Measurements from ENCODE around the gene NDUFA1.
"Not testable (repeated sequence)": the region's sequence is repeated elsewhere in the genome, so short reads cannot be mapped to it uniquely, and the experiment has no call there.

NDUFA1 gene

DNA sequence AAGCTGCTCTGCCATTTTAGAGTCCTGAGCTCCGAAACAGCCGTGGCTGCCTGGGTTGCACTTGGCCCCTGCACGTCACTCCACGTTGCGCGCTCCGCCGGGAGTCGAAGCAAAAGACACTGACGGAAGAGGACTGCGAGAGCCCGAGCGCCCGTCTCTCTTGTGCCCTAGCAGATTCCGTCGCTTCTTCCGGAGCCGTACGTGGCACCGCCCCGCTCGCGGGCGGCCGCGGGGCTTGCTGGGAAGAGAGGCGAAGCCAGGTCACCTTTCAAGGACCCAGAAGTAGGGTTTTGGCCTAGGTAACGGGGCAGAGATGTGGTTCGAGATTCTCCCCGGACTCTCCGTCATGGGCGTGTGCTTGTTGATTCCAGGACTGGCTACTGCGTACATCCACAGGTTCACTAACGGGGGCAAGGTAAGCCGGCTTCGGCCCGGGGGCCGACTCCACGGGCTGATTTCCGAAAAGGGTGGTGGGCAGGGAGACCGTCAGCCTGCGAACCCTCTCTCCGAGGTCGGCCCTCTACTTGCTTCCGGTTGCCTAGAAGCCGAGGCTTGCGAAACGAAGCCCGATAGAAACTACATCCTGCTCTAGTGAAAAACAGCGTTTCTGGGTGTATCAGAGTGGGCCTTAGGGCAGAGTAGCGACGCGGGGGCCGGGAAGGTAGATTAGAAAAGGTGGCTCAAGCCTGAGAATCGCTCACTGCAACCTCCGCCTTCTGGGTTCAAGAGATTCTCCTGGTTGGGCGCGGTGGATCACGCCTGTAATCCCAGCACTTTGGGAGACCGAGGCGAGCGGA is at the start of gene NDUFA1, which contains the start of gene RNF113A:
Gene NDUFA1 (plus strand): TSS at position 234 of the 797 bp plus-strand sequence. CDS start 80 bp downstream, at position 314.
Gene RNF113A (minus strand): TSS at position 135 of the 797 bp plus-strand sequence. CDS start 120 bp downstream, at position 15.
- H3K4me3 ChIP-seq (ENCODE audit: low read depth, low read length): peak within 1 kb of the TSS; percentile 71

DNA sequence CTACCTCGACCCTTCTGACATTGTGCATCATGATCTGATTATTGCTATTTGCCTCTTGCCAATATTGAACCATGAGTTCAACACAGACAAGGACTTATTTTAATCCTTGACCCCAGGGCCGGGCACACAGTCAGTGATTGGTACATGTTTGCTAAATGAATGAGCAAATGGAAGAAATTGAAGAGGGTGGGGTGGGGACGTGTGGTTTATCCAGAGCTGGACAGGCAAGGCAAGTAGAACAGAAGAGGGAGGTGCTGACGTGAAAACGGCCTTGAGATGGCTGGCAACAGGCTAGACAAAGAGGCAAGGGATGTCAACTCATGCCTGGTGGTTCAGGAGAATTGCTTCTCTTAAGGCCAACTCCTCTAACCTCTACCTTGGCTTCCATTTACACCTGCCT is 47.4 kb upstream of the NDUFA1 start:
- H3K4me3 ChIP-seq (ENCODE audit: low read depth, low read length): not testable (repeated sequence)

DNA sequence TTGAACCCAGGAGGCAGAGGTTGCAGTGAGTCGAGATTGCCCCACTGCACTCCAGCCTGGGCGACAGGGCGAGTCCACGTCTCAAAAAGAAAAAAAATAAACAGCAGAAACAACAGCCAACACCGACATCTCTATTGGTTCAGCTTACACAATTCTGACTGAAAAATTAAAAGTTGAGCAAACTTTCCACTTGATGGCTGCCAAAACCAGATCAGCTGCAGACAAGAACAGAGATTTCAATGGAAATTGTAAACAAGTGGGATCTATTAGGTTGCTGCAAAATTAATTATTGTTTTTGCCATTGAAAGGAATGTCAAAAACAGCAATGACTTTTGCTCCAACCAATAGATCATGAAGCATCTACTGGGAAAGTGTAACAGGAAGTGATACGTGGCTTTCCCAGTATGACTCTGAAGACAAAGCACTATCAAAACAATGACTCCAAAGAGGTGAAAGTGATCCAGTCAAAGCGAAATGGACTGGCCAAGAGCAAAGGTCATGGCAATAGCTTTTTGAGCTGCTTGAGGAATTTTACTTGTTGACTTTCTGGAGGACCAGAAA is 45.2 kb upstream of the NDUFA1 start:
- H3K4me3 ChIP-seq (ENCODE audit: low read depth, low read length): no peak overlapping the region

DNA sequence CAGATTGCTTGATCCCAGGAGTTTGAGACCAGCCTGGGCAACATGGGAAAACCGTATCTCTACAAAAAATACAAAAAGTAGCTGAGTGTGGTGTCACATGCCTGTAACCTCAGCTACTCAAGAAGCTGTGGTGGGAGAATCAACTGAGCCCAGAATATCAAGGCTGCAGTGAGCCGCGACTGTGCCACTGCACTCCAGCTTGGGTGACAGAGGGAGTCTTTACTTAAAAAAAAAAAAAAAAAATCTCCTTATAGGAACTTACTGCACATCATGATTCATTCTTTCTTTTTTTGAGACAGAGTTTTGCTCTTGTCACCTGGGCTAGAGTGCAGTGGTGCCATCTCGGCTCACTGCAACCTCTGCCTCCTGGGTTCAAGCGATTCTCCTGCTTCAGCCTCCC is 43.2 kb upstream of the NDUFA1 start:
- H3K4me3 ChIP-seq (ENCODE audit: low read depth, low read length): no peak overlapping the region

DNA sequence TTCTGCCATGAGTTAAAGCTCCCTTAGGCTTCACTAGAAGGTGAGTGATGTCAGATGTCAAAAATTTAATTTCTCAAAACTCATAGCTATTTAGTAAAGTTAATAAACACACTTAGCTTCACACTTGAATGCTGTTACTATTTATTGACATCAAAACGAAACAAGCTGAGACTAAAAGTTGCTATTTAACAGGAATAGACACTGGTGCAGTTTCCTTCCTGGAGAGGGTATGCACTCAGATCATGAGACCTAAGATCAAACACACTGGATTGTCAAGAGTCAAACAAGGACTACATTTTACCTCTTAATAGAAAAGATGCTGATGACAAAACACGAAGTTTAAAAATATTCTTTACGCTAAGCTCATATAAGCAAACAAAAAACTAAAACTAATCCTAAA is 37.7 kb upstream of the NDUFA1 start:
- no peak overlapping the region for H3K4me3 ChIP-seq (ENCODE audit: low read depth, low read length)

DNA sequence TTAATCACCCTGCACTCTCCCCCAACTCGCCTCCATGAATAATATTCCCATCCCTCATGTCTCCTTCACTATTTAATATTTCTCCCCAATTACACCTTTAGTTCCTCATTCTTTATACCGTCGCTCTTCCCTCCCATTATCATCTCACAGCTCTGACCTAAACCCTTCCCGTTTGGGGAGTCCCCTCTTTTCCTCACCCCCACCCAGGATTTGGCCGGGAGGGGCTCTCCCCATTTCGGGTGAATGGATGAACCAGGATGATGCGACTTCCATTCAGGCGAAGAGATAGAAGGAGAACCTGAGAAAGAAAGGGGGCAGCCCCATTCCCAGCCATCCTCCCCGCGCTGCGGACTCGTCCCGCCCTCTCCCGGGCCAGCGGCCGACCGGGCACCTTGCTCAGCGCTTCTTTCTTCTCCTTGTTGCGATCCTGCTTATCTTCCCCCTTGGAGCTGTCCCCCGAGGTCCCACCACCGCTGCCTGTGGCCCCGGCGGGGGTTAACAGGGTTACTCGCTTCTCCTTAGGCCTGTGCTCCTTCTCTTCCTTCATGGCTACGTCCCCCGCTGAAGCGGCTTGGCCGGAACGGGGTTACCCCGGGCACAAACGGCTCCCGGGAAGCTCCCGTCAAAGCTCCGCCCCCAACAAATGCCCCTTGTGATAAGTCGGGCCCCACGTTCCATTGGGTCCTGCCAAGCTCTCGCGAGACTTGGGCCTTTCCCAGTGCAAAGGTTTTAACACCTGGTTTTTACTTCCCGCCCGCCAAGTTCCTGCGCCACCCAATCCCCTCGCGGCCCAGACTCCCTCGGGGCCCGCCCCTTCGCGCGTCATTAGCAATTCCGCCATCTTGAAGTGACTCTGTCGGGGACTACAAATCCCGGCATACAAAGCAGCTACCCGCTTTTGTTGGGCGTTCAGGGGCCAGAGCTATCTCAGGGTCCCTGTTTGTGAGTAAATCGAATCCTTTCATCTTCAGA is 19.0 kb upstream of the NDUFA1 start, which contains the start of gene UPF3B:
Gene UPF3B (minus strand): TSS at position 582 of the 972 bp plus-strand sequence. CDS start 35 bp downstream, at position 547.
- H3K4me3 ChIP-seq (ENCODE audit: low read depth, low read length): peak within 1 kb of the TSS; percentile 77

DNA sequence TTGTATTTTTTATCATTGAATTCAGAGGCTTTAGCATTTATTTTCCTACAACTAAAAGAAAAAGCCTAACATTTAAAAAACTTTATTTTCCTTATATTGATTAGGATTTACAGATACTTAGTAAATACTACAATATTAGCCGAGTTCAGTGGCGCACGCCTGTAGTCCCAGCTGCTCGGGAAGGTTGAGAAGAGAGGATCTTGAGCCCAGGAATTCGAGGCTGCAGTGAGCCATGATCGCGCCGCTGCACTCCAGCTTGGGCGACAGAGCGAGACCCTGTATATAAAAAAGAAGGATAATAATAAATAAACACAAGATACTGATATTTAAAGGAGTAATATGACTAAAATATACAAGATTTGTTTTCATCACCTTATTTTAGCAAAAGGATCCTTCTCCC is 18.2 kb upstream of the NDUFA1 start:
- H3K4me3 ChIP-seq (ENCODE audit: low read depth, low read length): no peak overlapping the region

DNA sequence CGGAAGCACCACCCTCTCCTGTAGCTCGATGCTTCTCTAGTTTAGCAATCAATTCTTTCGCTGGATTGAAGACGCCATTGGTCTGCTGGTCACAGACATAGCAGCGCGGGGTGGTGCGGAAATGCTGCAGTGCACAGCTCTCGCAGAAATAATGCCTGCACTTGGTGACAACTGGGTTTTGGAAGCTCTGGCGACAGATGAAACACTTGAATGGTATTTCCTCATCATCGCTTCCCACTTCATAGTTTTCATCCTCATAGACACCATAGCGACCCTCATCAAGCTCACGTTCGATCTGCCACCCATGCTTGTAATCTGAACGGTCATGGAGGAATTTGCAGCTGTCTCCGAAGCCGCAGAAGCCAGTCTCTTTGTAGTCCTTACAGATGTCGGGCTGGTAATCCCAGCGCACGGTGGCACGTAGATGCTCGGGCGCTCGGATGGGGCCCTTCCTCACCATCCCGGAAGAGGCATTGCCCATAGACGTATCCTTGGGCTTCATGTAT is 953 bp upstream of the NDUFA1 start:
- H3K4me3 ChIP-seq (ENCODE audit: low read depth, low read length): peak overlapping the region; percentile 71

DNA sequence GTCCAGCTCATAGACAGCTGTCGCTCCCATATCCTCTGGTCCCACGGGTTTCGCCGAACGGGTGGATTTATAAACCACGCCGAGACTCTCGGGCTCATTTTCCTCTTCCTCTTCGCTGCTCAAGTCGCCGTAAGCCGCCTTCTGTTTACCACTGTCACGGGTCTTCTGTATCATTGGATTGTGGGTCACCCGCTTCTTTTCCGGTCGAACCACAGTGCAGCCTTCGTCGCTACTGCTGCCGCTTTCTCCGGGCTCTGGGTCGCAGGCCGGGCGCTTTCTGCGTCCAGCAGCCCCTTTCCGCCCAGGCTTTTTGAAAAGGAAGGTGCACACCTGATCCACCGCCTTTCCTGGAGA is 410 bp upstream of the NDUFA1 start:
- H3K4me3 ChIP-seq (ENCODE audit: low read depth, low read length): peak overlapping the region; percentile 71

DNA sequence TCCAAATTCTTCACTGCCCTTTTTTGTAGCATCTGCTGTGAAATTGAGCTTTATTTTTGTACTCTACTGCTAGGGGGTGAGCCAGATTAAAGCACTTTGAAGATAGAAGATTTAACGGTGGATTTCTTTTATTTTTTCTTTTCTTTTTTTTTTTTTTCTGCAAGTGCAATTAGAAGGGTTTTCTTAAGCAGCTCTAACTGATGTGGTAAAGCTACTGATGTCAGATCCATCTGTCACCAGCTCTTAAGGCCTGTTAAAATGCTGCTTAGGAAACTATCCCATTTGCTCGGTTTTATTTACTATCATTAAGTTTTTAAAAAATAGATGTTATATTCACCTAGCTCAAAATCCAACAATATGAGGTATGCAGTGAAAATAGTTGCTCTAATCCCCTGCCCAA is 7.1 kb downstream of the NDUFA1 start:
- no peak overlapping the region for H3K4me3 ChIP-seq (ENCODE audit: low read depth, low read length)

DNA sequence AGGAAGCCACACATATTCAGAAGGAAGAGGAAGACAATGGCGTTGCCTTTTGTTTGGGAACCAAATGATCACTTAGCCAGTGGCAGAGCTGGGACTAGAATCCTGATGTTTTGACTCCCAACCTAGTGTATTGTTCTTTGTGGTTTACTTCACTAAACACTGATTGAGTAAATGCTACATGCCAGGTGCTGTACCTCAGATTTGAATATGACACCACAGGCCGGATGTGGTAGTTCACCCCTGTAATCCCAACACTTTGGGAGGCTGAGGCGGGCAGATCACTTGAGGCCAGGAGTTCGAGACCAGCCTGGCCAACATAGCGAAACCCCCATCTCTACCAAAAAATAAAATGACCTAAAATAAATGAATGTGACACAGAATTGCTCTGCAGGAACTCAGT is 8.4 kb downstream of the NDUFA1 start:
- H3K4me3 ChIP-seq (ENCODE audit: low read depth, low read length): no peak overlapping the region

DNA sequence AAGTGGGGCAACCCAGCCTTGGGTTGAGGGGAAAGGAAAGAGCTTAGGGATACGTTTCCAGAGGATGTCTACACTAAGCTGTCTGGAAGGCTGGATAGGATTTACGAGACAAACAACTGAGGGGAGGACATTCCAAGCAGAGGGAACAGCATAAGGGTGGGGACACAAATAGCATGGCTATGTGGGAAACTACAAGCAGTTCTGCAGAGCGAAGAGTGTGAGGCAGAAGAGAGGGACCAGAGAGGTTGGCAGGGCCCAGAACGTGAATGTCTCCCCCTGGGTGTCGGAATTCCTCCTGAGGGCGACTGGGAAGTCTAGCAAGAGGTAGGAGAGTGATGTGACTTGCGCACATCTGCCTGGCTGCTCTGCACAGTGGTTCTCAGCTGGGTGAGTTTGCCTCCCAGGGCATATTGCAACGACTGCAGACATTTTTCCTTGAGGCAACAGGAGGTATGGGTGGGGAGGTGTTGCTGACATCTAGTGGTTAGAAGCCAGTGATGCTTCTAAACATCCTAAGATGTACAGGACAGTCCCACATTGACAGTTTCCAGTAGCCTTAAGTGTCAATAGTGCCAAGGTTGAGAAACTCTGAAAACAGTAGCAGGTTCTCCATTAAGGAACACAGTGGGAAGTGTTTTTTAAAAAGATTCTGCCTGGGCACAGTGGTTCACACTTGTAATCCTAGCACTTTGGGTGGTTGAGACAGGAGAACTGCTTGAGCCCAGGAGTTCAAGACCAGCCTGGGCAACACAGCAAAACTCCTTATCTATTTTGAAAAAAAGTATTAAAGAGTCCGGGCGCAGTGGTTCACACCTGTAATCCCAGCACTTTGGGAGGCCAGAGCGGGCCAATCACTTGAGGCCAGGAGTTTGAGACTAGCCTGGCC is 9.2 kb downstream of the NDUFA1 start:
- no peak overlapping the region for H3K4me3 ChIP-seq (ENCODE audit: low read depth, low read length)

DNA sequence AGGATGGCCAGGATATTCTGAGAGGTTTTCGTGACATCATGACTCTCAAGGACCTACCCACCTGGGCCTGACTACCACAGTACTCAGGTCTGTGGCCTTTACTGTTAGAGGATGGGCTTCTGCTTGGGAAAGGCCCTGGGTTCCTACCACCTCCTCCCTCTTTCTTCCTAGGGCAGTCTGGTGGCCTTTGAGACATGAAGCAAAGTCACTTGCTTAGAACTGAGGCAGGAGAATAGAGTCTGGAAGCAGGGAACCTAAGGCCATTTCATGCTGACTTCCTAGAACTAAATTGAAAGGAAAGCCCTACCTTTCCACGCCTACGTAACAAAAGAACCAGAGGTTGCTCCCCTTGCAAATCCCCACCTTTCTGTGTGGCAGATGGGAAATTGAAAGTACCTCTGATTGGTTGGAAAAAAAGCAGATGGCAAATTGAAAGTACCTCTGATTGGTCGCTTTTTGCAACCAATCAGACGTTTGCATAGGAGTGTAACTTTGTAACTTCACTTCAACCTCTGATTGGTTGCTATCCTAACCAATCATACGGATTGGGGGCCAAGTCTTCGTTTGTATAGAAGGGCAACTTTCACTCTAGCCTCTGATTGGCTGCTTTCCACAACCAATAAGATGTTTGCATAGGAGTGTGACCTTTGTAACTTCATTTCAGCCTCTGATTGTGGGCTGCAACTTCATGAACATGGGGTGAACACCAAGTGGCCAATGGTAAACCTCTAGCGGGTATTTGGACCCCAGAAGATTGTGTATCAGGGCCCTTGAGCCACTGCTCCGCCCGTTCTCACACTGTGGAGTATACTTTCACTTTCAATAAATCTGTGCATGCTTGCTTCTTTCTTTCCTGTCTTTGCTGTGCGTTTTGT is 14.2 kb downstream of the NDUFA1 start:
- H3K4me3 ChIP-seq (ENCODE audit: low read depth, low read length): no peak overlapping the region

DNA sequence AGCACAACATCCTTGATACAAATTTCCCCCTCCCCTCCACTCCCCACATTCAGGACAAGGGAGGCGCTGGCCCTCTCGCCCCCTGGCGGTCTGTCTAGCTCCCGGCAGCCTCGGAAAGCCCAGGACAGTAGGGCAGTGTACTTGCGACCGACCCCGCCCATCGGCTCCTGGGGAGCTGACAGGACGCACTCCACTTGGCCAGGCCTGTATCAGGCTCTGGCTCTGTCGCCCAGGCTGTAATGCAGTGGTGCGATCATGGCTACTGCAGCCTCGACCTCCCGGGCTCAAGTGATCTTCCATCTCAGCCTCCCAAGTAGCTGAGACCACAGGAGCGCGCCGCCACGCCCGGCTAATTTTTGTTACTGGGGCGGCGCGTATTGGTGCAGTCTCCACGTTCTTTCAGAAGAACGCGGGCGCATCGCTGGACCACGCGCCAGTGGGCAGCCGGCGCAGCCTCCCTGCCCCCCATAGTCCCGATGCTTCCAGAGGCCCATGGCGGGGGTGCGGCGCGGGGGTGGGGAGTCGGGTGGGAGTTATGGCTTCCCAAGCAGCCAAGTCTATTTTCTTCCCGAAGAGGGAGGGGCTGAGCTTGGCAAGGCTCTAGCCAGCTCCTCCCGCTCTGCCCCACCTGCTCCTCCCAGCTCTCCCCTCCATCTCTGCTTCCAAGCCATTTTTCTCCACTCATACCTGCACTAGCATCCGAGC is 16.2 kb downstream of the NDUFA1 start:
- peak overlapping the region; percentile 17 for H3K4me3 ChIP-seq (ENCODE audit: low read depth, low read length)

DNA sequence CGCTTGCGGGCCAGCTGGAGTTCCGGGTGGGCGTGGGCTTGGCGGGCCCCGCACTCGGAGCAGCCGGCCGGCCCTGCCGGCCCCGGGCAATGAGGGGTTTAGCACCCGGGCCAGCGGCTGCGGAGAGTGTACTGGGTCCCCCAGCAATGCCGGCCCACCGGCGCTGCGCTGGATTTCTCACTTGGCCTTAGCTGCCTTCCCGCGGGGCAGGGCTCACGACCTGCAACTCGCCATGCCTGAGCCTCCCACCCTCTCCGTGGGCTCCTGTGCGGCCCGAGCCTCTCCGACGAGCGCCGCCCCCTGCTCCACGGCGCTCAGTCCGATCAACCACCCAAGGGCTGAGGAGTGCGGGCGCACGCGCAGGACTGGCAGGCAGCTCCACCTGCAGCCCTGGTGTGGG is 19.0 kb downstream of the NDUFA1 start:
- H3K4me3 ChIP-seq (ENCODE audit: low read depth, low read length): not testable (repeated sequence)

DNA sequence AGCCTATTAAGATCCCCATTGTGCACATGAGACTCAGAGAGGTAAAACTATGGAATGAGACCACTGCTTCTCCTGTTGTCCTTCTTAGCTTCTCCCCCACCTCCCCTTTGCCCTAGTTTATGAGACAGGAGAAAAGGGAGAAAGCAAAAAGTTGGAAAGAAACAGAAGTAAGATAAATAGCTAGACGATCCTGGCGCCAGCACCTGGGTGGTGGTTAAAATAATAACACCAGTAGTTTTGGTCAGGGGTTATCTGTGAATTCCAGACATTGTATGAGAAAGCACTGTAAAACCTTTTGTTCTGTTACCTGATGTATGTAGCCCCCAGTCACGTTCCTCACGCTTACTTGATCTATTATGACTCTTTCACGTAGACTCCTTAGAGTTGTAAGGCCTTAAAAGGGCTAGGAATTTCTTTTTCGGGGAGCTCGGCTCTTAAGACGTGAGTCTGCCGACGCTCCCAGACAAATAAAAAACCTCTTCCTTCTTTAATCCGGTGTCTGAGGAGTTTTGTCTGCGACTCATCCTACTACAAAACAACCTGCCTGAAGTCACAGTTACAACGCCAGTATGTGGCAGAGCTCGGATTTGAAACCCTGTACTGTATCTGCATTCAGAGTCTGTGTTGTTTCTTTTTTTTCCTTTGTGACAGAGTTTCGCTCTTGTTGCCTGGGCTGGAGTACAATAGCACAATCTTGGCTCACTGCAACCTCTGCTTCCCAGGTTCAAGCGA is 20.5 kb downstream of the NDUFA1 start:
- not testable (repeated sequence) for H3K4me3 ChIP-seq (ENCODE audit: low read depth, low read length)

DNA sequence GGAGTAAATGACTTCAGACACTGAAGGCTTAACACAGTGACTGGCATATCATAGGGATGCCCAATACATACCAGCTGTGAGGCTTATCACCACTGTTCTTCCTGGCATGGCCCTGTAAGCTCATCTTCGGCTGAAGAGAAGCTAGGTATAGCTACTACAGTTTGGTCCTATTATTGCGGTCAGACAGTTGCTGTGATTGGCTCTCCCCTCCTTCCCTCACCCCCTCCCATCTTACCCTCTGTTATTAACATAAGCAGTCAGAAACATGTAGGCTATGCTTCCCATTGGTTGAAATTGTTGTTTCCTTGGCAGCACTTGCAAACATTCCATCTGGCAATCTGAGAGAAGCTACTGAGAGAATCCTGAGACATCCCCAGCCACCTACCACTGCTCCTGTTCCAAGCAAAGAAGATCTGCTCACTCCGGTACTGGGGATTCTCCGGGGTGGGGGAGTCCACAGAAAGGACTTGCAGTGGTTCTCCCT is 24.3 kb downstream of the NDUFA1 start, which contains the start of gene AKAP14:
Gene AKAP14 (plus strand): TSS at position 51 of the 484 bp plus-strand sequence. CDS start 7,331 bp downstream, outside the sequence.
- no peak within 1 kb of the TSS for H3K4me3 ChIP-seq (ENCODE audit: low read depth, low read length)

DNA sequence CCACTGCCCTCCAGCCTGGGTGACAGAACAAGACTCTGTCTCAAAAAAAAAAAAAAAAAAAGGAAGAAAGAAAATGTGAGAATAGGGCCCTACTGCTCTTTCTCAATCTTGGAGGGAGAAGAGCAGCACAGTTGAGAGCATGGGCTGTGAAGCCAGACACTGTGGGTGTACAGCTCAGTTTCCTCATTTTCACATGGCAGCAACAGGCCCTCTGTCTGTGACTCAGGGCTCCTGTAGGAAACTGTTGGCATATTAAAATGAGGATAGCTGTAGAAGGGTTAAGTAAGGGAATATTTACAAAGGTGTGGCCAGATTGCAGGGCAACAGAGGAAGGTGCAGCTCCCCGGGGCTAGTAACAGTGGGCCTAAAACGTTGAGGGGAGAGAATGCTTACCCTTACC is 27.5 kb downstream of the NDUFA1 start:
- H3K4me3 ChIP-seq (ENCODE audit: low read depth, low read length): no peak overlapping the region

Measured in iPS-11a (cell line).